GM12892 (cell line): ENCODE results near the gene OTUD4.

Experiments
- POLR2A ChIP-seq: IDR thresholded peaks from 2 replicates; pipeline ENCODE4 v1.6.1; 2011; ENCODE audit warnings: low read depth, low read length, control low read depth
- TAF1 ChIP-seq: IDR thresholded peaks from 2 replicates; pipeline ENCODE4 v1.6.1; 2011; ENCODE audit warnings: low read depth, mild to moderate bottlenecking, control low read depth, low read length, borderline replicate concordance

DNA sequence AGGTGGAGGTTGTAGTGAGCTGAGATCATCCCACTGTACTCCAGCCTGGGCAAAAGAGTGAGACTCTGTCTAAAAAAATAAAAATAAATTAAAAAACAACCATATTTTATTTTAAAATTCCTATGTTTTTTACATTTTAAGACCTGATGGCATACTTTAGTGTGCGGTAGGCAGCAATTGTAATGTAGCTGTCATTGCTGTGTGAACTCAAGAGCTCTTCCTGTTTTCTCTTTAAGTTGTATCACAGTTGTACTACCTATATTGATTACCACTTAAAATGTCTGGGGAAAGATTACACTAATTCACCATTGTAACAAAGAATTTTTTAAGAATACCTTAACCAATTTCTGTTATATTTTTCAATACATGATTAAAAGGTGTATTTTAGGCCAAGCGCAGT is 55.0 kb downstream of the OTUD4 start:
- TF ChIP-seq POLR2A = no peak
- TF ChIP-seq TAF1 = no peak
